ENCODE measurements around the gene RARB. TPM values are rescaled to one million over a fixed set of nuclear protein-coding genes. Genes with fewer than 3 reads are reported as not detected.

RARB gene
- total and polyA plus RNA-seq, 2 donors (not counting 1 experiment from before 2014, with no cell fraction given): 9.4 to 13.3 TPM

DNA sequence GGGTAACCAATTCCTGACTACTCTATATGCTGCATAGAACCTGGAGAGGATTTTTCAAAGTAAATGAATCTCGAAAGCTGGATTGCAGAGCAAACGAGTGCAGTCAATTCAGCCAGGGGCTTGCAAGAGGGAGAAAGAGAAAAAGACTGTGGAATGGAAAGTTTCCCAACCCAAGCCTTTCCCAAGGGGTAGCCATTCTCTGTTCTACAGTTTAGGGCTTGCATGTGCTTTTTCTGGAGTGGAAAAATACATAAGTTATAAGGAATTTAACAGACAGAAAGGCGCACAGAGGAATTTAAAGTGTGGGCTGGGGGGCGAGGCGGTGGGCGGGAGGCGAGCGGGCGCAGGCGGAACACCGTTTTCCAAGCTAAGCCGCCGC is 511 bp upstream of the RARB start:
- Histone ChIP-seq H3K27ac (ENCODE audit: insufficient read depth, low read length) (peak overlapping the region; percentile 88), H3K9ac (ENCODE audit: insufficient read depth, low read length) (peak overlapping the region; percentile 56), H4K20me1 (ENCODE audit: control insufficient read depth, extremely low read depth, insufficient read depth, low read length) (no peaks in the 10 kb centered on the region), H3K79me2 (ENCODE audit: control insufficient read depth, insufficient read depth, low read length) (peaks cover 1% of the 10 kb centered on the region), H3K4me2 (ENCODE audit: extremely low read depth, insufficient read depth, low read length) (peak overlapping the region; percentile 93), H3K9me3 (ENCODE audit: control insufficient read depth, insufficient read depth, low read depth, low read length) (no peaks in the 10 kb centered on the region), H3K36me3 (ENCODE audit: control insufficient read depth, insufficient read depth, low read length) (no peaks in the 10 kb centered on the region), H3K27me3 (ENCODE audit: control insufficient read depth, insufficient read depth, low read length) (no peaks in the 10 kb centered on the region), H3K4me1 (ENCODE audit: control insufficient read depth, extremely low read depth, insufficient read depth, low read length) (peaks cover 3% of the 10 kb centered on the region), H2AFZ (ENCODE audit: low read length) (no peak overlapping the region), H3K4me3 (replicated peaks in 1 of 4; ENCODE audit: control extremely low read depth in 1 of 4, insufficient read depth in 1 of 4, low read depth in 3 of 4, low read length in 4 of 4) (peak overlapping the region; percentile 68 to 84 (median 76))
- TF ChIP-seq, protein P1, sequence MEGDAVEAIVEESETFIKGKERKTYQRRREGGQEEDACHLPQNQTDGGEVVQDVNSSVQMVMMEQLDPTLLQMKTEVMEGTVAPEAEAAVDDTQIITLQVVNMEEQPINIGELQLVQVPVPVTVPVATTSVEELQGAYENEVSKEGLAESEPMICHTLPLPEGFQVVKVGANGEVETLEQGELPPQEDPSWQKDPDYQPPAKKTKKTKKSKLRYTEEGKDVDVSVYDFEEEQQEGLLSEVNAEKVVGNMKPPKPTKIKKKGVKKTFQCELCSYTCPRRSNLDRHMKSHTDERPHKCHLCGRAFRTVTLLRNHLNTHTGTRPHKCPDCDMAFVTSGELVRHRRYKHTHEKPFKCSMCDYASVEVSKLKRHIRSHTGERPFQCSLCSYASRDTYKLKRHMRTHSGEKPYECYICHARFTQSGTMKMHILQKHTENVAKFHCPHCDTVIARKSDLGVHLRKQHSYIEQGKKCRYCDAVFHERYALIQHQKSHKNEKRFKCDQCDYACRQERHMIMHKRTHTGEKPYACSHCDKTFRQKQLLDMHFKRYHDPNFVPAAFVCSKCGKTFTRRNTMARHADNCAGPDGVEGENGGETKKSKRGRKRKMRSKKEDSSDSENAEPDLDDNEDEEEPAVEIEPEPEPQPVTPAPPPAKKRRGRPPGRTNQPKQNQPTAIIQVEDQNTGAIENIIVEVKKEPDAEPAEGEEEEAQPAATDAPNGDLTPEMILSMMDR (conservative IDR thresholded peaks at IDR 0.05 in 1 of 2, IDR thresholded peaks at IDR 0.05 in 1 of 2; ENCODE audit: low read depth in 1 of 2, low read length in 2 of 2): no peak
- no peak for TF ChIP-seq EZH2 (IDR thresholded peaks at IDR 0.05; ENCODE audit: low read length, missing control alignments)
- peak in 1 of 2 donors; percentile 47 for DNase-seq (ENCODE audit: low read depth in 2 of 2)

DNA sequence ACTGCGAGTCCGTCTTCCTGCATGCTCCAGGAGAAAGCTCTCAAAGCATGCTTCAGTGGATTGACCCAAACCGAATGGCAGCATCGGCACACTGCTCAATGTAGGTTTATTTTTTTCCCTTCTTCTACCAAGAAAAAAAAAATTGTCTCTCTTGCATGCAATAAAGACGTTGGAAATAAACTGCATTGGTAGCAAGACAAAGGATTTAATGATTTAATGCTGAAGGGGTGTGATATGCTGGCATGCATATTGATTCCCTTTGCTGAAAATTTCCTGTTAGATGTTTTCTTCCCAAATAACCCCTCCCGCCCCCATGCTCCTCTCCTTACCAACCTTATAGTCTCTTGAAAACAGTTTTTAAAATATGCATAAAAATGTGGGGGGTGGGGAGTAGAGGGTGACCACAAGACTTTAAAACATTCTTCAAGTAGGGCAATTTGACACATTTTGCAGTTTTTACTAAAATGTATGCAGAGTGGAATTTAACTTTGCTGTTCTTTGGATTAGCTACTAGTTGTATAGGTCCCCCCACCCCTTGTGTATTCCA is 799 bp downstream of the RARB start:
- H3K79me2 ChIP-seq (ENCODE audit: control insufficient read depth, insufficient read depth, low read length): peaks cover 6% of the 10 kb centered on the region
- H3K36me3 ChIP-seq (ENCODE audit: control insufficient read depth, insufficient read depth, low read length): no peaks in the 10 kb centered on the region
- peaks cover 3% of the 10 kb centered on the region for H3K4me1 ChIP-seq (ENCODE audit: control insufficient read depth, extremely low read depth, insufficient read depth, low read length)
- H3K27me3 ChIP-seq (ENCODE audit: control insufficient read depth, insufficient read depth, low read length): no peaks in the 10 kb centered on the region
- peak overlapping the region; percentile 68 to 84 (median 76) for H3K4me3 ChIP-seq (replicated peaks in 1 of 4; ENCODE audit: control extremely low read depth in 1 of 4, insufficient read depth in 1 of 4, low read depth in 3 of 4, low read length in 4 of 4)
- no peaks in the 10 kb centered on the region for H4K20me1 ChIP-seq (ENCODE audit: control insufficient read depth, extremely low read depth, insufficient read depth, low read length)
- peak overlapping the region; percentile 88 for H3K27ac ChIP-seq (ENCODE audit: insufficient read depth, low read length)
- H3K9ac ChIP-seq (ENCODE audit: insufficient read depth, low read length): peak overlapping the region; percentile 72
- peak overlapping the region; percentile 72 for H2AFZ ChIP-seq (ENCODE audit: low read length)
- peak in 1 of 2 donors; percentile 68 for DNase-seq (ENCODE audit: low read depth in 2 of 2)
- peak overlapping the region; percentile 93 for H3K4me2 ChIP-seq (ENCODE audit: extremely low read depth, insufficient read depth, low read length)
- TF ChIP-seq EZH2 (IDR thresholded peaks at IDR 0.05; ENCODE audit: low read length, missing control alignments): no peak
- TF ChIP-seq, protein P1 (conservative IDR thresholded peaks at IDR 0.05 in 1 of 2, IDR thresholded peaks at IDR 0.05 in 1 of 2; ENCODE audit: low read depth in 1 of 2, low read length in 2 of 2): no peak
- H3K9me3 ChIP-seq (ENCODE audit: control insufficient read depth, insufficient read depth, low read depth, low read length): no peaks in the 10 kb centered on the region

DNA sequence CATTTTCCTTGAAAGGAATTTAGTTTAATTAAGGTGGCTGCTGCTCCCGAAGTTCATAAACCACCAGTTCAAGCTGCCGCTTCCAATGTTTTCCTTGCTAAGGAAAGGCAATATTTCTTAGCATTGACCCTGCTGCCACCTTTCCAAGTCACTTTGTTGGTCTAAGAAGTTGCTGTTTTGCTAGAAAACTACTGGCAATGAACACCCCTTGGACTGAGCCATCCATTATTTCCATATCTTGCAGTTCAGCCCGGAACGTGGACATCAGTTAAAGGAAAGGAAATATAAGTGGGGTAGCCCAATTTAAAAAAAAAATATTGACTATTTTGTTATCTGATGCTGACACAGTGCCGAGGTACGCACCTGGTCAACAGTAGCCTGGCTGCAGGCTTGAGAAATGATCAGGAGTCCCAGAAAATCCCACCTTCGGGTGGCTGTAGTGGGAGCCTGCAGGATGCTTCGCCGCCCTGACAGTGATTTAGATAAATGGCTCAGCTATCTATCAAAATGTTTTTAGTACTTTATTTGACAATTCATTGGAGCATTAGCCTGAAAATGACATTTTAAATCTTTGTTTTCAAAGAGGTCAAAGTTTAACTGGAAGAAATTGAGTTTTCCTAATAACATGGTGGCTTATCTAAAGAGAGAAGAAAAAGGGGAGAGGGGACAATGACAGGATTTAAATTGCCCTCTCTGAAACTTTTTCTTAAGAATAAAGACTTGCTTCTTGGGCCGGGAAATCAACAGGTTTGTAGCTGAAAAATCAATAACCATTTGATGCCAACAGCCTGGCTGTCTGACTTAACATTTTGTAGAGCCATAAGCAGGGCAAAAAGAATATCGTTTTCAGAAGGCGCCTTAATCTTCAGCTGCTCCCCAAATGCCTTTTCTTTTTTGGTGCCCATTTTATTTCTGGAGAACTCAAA is 1.6 kb downstream of the RARB start:
- Histone ChIP-seq H2AFZ (ENCODE audit: low read length) (no peak overlapping the region), H3K9me3 (ENCODE audit: control insufficient read depth, insufficient read depth, low read depth, low read length) (no peaks in the 10 kb centered on the region), H4K20me1 (ENCODE audit: control insufficient read depth, extremely low read depth, insufficient read depth, low read length) (no peaks in the 10 kb centered on the region), H3K27ac (ENCODE audit: insufficient read depth, low read length) (peak overlapping the region; percentile 88), H3K4me1 (ENCODE audit: control insufficient read depth, extremely low read depth, insufficient read depth, low read length) (peaks cover 3% of the 10 kb centered on the region), H3K36me3 (ENCODE audit: control insufficient read depth, insufficient read depth, low read length) (no peaks in the 10 kb centered on the region), H3K4me2 (ENCODE audit: extremely low read depth, insufficient read depth, low read length) (peak overlapping the region; percentile 93), H3K9ac (ENCODE audit: insufficient read depth, low read length) (peak overlapping the region; percentile 11), H3K4me3 (replicated peaks in 1 of 4; ENCODE audit: control extremely low read depth in 1 of 4, insufficient read depth in 1 of 4, low read depth in 3 of 4, low read length in 4 of 4) (peak overlapping the region; percentile 68 to 84 (median 76)), H3K79me2 (ENCODE audit: control insufficient read depth, insufficient read depth, low read length) (peaks cover 9% of the 10 kb centered on the region), H3K27me3 (ENCODE audit: control insufficient read depth, insufficient read depth, low read length) (no peaks in the 10 kb centered on the region)
- TF ChIP-seq, protein P1 (conservative IDR thresholded peaks at IDR 0.05 in 1 of 2, IDR thresholded peaks at IDR 0.05 in 1 of 2; ENCODE audit: low read depth in 1 of 2, low read length in 2 of 2): no peak
- no peak for TF ChIP-seq EZH2 (IDR thresholded peaks at IDR 0.05; ENCODE audit: low read length, missing control alignments)
- no peak for DNase-seq (ENCODE audit: low read depth in 2 of 2)

All from fibroblast of lung (primary cell).